NCI-H1436 (cell line): ENCODE data around the gene GABARAPL2.
"Not testable (repeated sequence)": the region's sequence is repeated elsewhere in the genome, so short reads cannot be mapped to it uniquely, and the experiment has no call there.

ENCODE experiments used
- DNase-seq: peaks from one replicate; lab custom pipeline; 2025; lab: John Stamatoyannopoulos, UW

Gene GABARAPL2, protein sequence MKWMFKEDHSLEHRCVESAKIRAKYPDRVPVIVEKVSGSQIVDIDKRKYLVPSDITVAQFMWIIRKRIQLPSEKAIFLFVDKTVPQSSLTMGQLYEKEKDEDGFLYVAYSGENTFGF

GRCh38 chr16:75566040-75566757, at the start of gene GABARAPL2:
Gene GABARAPL2, plus strand, starts transcription at chr16:75566379. Its CDS starts 108 bp downstream, at chr16:75566487.
- DNase-seq, result peak; percentile 71

- DNase-seq, result no peak
These were observed 47.0 kb upstream of the GABARAPL2 start for GRCh38 chr16:75519175-75519574.

DNA sequence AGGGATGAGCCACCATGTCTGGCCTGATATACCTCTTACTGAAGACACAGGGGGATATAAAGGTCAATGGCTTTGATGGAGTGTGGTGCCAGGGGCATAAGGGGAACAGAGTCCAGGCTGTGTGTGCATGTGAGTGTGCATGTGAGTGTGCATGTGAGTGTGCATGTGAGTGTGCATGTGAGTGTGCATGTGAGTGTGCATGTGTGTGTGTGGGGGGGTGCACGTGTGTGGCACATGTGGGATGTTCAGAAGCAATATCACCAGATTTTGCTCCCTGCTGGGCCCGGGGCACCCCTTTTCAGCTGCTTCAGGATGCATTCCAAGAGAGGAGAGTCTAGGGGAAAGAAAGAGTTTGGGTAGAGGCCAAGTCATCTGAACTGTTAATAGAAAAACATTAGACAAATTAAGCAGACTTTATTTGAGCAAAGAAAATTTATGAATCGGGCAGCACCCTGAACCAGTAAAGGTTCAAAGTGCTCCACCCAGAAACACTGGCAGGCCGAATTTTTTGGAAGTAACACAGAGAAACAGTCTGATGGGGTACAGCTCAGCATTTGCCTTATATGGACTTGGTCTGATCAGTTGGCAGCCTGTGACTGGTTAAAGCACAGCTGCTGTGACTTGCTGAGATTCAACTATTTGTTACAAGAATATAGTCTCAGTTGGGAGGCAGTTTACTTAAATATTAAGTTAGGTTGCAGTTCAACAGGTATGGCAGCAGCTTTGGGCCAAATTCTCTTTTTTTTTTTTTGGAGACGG, 40.0 kb upstream of the GABARAPL2 start:
- DNase-seq, result no peak

DNA sequence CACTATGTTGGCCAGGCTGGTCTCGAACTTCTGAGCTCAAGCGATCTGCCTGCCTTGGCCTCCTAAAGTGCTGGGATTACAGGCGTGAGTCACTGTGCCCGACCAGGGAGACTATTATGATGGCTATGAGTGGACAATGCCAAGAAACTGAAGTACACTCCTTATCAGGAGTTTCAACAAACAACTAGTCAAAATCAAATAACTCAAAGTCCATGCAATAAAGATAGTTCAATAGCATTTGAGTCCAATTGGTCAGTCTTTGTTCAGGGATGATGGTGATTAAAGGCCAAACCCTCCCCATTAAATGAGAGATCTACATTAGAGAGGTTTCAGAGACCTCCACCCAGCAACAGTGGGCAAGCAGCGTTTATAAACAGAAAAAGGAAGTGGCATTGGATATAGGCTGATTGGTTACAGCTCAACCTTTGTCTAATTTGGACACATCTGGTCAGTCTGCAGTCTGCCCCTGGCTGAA, 38.3 kb upstream of the GABARAPL2 start:
- DNase-seq, result no peak

- no peak for DNase-seq
These were observed 36.9 kb upstream of the GABARAPL2 start for GRCh38 chr16:75529056-75529905.

- DNase-seq, result no peak
These were observed 36.2 kb upstream of the GABARAPL2 start for GRCh38 chr16:75529959-75530358.

GRCh38 chr16:75532142-75532765, 33.9 kb upstream of the GABARAPL2 start:
- no peak for DNase-seq

- DNase-seq, result no peak
These were observed 33.4 kb upstream of the GABARAPL2 start for GRCh38 chr16:75532791-75533190.

- DNase-seq, result no peak
These were observed 31.5 kb upstream of the GABARAPL2 start for GRCh38 chr16:75534560-75535205.

DNA sequence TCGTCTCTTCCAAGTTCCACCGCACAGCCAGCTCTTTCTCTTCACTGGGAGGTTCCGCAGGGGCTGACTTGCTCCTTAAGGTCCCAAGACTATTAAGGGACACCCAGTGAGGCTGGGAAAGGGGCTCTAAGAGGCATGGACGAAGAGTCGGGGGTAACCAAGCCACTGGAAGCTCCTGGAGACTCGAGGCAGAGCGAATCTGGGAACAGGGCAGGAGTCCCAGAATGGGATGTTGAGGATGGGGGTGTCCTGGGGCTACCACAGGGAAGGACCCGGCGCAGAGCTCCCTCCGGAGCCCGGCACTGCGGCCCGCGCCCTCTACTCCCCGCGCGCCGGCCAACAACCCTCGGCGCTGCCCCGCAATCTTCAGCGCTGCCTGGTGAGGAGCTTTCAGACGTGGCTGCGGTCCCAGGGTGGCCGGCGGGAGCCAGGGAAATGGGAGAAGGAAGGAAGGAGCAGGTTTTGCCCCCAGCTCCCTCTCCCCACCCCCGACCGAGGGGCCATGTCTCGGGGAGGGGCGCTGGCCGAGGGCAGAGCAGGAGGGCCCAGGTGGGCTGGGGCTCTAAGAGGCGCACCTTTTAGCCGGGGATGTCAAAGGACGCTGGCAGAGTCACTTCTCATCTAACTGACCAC, 30.9 kb upstream of the GABARAPL2 start:
- DNase-seq, result no peak

GRCh38 chr16:75535901-75536300, 30.3 kb upstream of the GABARAPL2 start, which contains the start of gene CHST5:
Gene CHST5, minus strand, starts transcription at chr16:75536108. Its CDS starts 5,724 bp downstream, at chr16:75530384.
- no peak for DNase-seq

DNA sequence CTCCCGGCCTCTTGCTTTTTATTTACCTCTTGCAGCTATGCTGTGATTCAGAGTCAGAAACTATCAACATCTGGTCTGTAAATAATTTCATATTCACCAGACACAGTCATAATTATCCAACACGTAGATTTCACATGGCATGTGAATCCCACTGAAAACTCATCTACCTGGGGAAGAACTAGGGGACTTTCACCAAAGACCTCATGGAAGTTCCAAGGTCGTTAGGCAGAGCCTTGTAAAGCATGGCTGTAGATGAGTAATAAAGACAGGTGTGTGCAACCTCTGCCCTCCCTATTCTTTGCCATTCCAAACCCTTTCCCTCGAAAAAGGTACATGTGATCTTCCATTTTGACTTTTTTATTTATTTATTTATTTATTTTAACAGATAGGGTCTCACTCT, 28.4 kb upstream of the GABARAPL2 start:
- no peak for DNase-seq

DNA sequence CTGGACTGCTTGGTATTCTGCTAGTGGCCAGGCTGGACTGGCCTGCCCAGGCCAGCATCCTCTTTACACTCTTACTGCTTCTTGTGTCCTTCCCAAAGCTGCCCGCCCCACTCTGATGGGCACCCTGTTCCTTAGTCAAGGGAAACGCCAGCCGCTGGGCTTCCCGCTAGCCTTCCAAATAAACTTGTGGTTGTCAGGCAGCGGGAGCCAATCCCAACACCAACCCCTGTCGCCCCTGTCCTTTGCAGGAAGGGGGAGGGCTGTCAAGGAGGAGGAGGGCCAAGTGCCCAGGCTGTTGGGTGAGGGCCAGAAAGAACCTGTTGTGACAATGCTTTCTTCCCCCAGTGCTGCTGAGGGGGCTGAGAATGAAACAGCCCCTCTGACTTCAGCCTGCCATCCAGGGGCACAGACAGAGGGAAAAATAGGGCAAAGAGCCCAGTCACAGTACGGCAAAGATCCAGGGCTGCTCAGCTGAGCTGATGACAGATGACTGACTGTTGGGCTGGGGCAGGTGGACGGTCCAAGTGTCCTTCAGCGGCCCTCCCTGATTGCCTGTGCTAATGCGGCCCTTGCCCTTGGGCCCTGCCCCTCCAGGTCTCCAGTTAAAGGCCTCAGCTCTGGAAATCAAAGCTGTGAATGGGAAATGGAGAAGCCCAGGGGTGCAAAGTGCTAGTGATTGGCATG, 27.2 kb upstream of the GABARAPL2 start:
- not testable (repeated sequence) for DNase-seq

GRCh38 chr16:75541236-75541635, 24.9 kb upstream of the GABARAPL2 start:
- no peak for DNase-seq

DNA sequence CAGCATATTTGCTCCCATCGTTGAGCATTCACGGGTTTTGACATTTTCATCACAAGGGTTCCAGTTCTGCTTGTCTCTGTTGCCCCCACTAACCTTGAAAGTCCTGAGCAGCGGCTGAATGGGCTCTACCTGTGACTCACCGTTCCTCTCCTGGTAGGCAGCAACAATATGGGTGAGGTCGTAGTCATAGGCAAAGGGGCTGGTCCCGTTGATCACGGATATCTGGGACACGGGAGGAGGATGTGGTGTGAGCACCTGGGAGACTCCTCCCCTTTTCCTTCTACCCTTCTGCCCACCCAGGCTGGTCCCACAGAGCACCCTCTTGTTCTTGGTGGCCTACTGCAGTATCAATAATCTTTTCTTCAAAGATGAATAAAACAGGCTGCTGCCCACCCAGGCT, 23.7 kb upstream of the GABARAPL2 start:
- DNase-seq, result not testable (repeated sequence)

DNA sequence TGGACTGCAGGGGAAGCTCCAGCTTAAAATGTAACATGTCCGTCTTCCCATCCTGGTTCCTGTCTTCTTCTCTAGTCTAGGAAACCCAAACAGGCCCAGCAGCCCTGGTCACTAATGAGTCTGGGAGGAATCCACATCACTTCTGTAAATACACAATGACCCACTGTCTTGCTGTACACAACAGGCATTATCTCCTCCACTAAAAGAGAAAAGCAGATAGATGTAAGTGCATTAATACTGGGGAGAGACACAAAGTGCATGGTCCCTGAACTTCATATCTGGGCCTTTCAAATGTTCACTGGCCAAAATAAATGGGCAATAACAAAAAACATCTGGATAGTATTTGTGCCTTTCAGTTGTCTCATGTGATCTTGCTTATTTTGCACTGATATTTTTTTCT, 20.3 kb upstream of the GABARAPL2 start:
- not testable (repeated sequence) for DNase-seq

DNA sequence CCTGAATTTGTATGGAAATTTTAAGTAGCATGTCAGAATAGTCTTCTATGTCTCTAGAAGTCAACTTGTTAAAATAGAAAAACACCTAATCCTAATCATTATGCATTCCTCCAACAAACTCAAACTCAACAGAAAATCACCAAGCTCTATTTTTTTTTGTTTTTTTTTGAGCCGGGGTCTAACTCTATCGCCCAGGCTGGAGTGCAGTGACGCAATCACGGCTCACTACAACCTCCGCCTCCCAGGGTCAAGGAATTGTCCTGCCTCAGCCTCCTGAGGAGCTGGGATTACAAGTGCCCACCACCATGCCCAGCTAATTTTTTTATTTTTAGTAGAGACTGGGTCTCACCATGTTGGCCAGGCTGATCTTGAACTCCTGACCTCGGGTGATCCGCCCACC, 19.9 kb upstream of the GABARAPL2 start:
- no peak for DNase-seq

- not testable (repeated sequence) for DNase-seq
These were observed 17.7 kb upstream of the GABARAPL2 start for GRCh38 chr16:75548456-75548855.

DNA sequence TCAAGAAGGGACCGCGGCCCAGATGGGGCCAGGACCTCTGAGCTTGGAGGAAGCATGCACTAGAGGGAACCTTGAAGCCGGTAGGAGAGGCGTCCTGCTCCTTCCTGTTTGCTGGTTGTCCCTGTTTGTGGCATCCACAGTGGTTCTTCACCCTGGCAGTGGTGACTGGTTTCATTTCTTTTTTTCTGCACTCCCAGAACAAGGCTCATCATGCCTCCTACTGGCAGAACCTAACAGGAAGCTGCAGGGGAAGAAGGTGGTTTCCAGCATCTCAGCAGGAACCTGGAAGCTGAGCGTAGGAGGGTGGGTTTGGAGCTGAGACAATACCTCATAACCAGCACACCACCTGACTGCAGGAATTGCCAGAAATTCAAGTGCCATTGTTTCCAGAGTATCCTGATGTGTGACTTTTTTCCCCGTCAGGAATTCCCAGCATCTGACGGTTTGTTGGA, 15.9 kb upstream of the GABARAPL2 start:
- peak; percentile 0 for DNase-seq

DNA sequence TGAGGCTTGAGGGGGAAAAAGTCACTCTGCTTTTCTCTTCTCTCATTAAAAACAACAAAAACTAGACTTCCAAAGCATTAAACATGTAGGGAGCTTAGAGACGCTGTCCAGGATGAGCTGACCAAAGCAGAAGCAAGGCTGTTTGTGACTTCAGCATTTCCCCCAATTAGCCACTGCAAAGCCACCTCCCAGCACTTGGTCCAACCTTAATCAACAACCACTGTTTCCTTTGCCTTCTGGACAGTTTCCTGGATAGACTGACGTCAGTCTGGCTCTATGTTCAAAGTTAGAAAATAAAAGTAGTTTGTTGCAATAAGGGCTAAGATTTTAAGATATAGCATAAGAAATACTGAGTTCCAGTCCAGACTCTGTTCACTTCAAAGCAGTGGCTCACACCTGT, 13.2 kb upstream of the GABARAPL2 start:
- DNase-seq, result no peak
